ENCODE measurements around the gene PNMA8B.

The PNMA8B gene

GRCh38 chr19:46463516-46463915, 32.2 kb downstream of the PNMA8B start:
- H3K4me1 Mint-ChIP-seq (ENCODE audit: low read depth): peaks cover 11% of the 10 kb centered on the region
- no peak overlapping the region for H3K27ac Mint-ChIP-seq
- no peaks in the 10 kb centered on the region for H3K9me3 Mint-ChIP-seq
- no peak for DNase-seq
- H3K27me3 Mint-ChIP-seq: peaks cover 50% of the 10 kb centered on the region
- no peaks in the 10 kb centered on the region for H3K36me3 Mint-ChIP-seq (ENCODE audit: low read depth)
- H3K4me3 Mint-ChIP-seq: no peak overlapping the region

- Mint-ChIP-seq H3K9me3 (no peaks in the 10 kb centered on the region), H3K4me3 (no peak overlapping the region), H3K27me3 (peaks cover 45% of the 10 kb centered on the region), H3K27ac (no peak overlapping the region), H3K4me1 (ENCODE audit: low read depth) (peaks cover 4% of the 10 kb centered on the region), H3K36me3 (ENCODE audit: low read depth) (no peaks in the 10 kb centered on the region)
- DNase-seq: no peak
These were observed 34.1 kb downstream of the PNMA8B start for GRCh38 chr19:46461537-46461936.

GRCh38 chr19:46460981-46461380, 34.7 kb downstream of the PNMA8B start:
- DNase-seq: no peak
- Mint-ChIP-seq H3K36me3 (ENCODE audit: low read depth) (no peaks in the 10 kb centered on the region), H3K4me1 (ENCODE audit: low read depth) (no peaks in the 10 kb centered on the region), H3K9me3 (no peaks in the 10 kb centered on the region), H3K4me3 (no peak overlapping the region), H3K27me3 (peaks cover 45% of the 10 kb centered on the region), H3K27ac (no peak overlapping the region)

GRCh38 chr19:46460055-46460454, 35.6 kb downstream of the PNMA8B start:
- Mint-ChIP-seq H3K27me3 (peaks cover 42% of the 10 kb centered on the region), H3K4me1 (ENCODE audit: low read depth) (no peaks in the 10 kb centered on the region), H3K4me3 (no peak overlapping the region), H3K36me3 (ENCODE audit: low read depth) (no peaks in the 10 kb centered on the region), H3K9me3 (no peaks in the 10 kb centered on the region), H3K27ac (no peak overlapping the region)
- no peak for DNase-seq

GRCh38 chr19:46456930-46457329, 38.7 kb downstream of the PNMA8B start:
- no peak overlapping the region for H3K27ac Mint-ChIP-seq
- no peaks in the 10 kb centered on the region for H3K4me1 Mint-ChIP-seq (ENCODE audit: low read depth)
- H3K36me3 Mint-ChIP-seq (ENCODE audit: low read depth): no peaks in the 10 kb centered on the region
- H3K9me3 Mint-ChIP-seq: no peaks in the 10 kb centered on the region
- H3K4me3 Mint-ChIP-seq: no peak overlapping the region
- H3K27me3 Mint-ChIP-seq: peaks cover 44% of the 10 kb centered on the region
- DNase-seq: no peak

GRCh38 chr19:46454244-46454643, 41.4 kb downstream of the PNMA8B start:
- no peak overlapping the region for H3K4me3 Mint-ChIP-seq
- H3K36me3 Mint-ChIP-seq (ENCODE audit: low read depth): no peaks in the 10 kb centered on the region

GRCh38 chr19:46453661-46454060, 42.0 kb downstream of the PNMA8B start:
- no peak for DNase-seq
- Mint-ChIP-seq H3K36me3 (ENCODE audit: low read depth) (no peaks in the 10 kb centered on the region), H3K4me1 (ENCODE audit: low read depth) (no peaks in the 10 kb centered on the region), H3K27ac (no peak overlapping the region), H3K4me3 (no peak overlapping the region), H3K9me3 (peaks cover 8% of the 10 kb centered on the region), H3K27me3 (peaks cover 49% of the 10 kb centered on the region)

More at GRCh38 chr19:46454244-46454643, 41.4 kb downstream of the PNMA8B start:
- Mint-ChIP-seq H3K27me3 (peaks cover 51% of the 10 kb centered on the region), H3K27ac (no peak overlapping the region), H3K4me1 (ENCODE audit: low read depth) (no peaks in the 10 kb centered on the region), H3K9me3 (peaks cover 7% of the 10 kb centered on the region)
- DNase-seq: no peak

GRCh38 chr19:46452186-46452585, 43.5 kb downstream of the PNMA8B start:
- no peak for DNase-seq
- Mint-ChIP-seq H3K4me1 (ENCODE audit: low read depth) (no peaks in the 10 kb centered on the region), H3K4me3 (no peak overlapping the region), H3K27ac (no peak overlapping the region), H3K27me3 (peaks cover 51% of the 10 kb centered on the region), H3K36me3 (ENCODE audit: low read depth) (no peaks in the 10 kb centered on the region), H3K9me3 (peaks cover 8% of the 10 kb centered on the region)

- H3K4me3 Mint-ChIP-seq: no peak overlapping the region
- peaks cover 8% of the 10 kb centered on the region for H3K9me3 Mint-ChIP-seq
- H3K36me3 Mint-ChIP-seq (ENCODE audit: low read depth): no peaks in the 10 kb centered on the region
- DNase-seq: no peak
- peaks cover 50% of the 10 kb centered on the region for H3K27me3 Mint-ChIP-seq
- no peaks in the 10 kb centered on the region for H3K4me1 Mint-ChIP-seq (ENCODE audit: low read depth)
- no peak overlapping the region for H3K27ac Mint-ChIP-seq
These were observed 44.3 kb downstream of the PNMA8B start for GRCh38 chr19:46451352-46451751.

- no peak for DNase-seq
- Mint-ChIP-seq H3K36me3 (ENCODE audit: low read depth) (no peaks in the 10 kb centered on the region), H3K27ac (no peak overlapping the region), H3K4me3 (no peak overlapping the region), H3K4me1 (ENCODE audit: low read depth) (no peaks in the 10 kb centered on the region), H3K9me3 (peaks cover 8% of the 10 kb centered on the region), H3K27me3 (peaks cover 52% of the 10 kb centered on the region)
These were observed 44.9 kb downstream of the PNMA8B start for GRCh38 chr19:46450737-46451136.

- Mint-ChIP-seq H3K27ac (no peak overlapping the region), H3K4me1 (ENCODE audit: low read depth) (no peaks in the 10 kb centered on the region), H3K9me3 (peaks cover 8% of the 10 kb centered on the region), H3K36me3 (ENCODE audit: low read depth) (no peaks in the 10 kb centered on the region), H3K4me3 (no peak overlapping the region), H3K27me3 (peaks cover 46% of the 10 kb centered on the region)
- DNase-seq: no peak
These were observed 46.4 kb downstream of the PNMA8B start for GRCh38 chr19:46449228-46449627.

- DNase-seq: no peak
- H3K9me3 Mint-ChIP-seq: peaks cover 8% of the 10 kb centered on the region
- H3K4me3 Mint-ChIP-seq: no peak overlapping the region
- no peak overlapping the region for H3K27ac Mint-ChIP-seq
- no peaks in the 10 kb centered on the region for H3K4me1 Mint-ChIP-seq (ENCODE audit: low read depth)
- H3K27me3 Mint-ChIP-seq: peaks cover 45% of the 10 kb centered on the region
- H3K36me3 Mint-ChIP-seq (ENCODE audit: low read depth): no peaks in the 10 kb centered on the region
These were observed 47.1 kb downstream of the PNMA8B start for GRCh38 chr19:46448601-46449000.

- Mint-ChIP-seq H3K36me3 (ENCODE audit: low read depth) (no peaks in the 10 kb centered on the region), H3K27me3 (peaks cover 44% of the 10 kb centered on the region), H3K9me3 (peaks cover 8% of the 10 kb centered on the region), H3K27ac (no peak overlapping the region), H3K4me3 (no peak overlapping the region), H3K4me1 (ENCODE audit: low read depth) (peaks cover 2% of the 10 kb centered on the region)
- no peak for DNase-seq
These were observed 47.8 kb downstream of the PNMA8B start for GRCh38 chr19:46447824-46448223.

GRCh38 chr19:46447006-46447405, 48.7 kb downstream of the PNMA8B start:
- Mint-ChIP-seq H3K4me1 (ENCODE audit: low read depth) (peaks cover 2% of the 10 kb centered on the region), H3K36me3 (ENCODE audit: low read depth) (no peaks in the 10 kb centered on the region), H3K27ac (no peak overlapping the region), H3K9me3 (peaks cover 8% of the 10 kb centered on the region), H3K4me3 (no peak overlapping the region), H3K27me3 (peaks cover 39% of the 10 kb centered on the region)
- DNase-seq: no peak

GRCh38 chr19:46446021-46446420, 49.6 kb downstream of the PNMA8B start:
- Mint-ChIP-seq H3K27ac (no peak overlapping the region), H3K36me3 (ENCODE audit: low read depth) (no peaks in the 10 kb centered on the region), H3K9me3 (peaks cover 8% of the 10 kb centered on the region), H3K4me3 (no peak overlapping the region), H3K4me1 (ENCODE audit: low read depth) (peaks cover 2% of the 10 kb centered on the region), H3K27me3 (peaks cover 30% of the 10 kb centered on the region)
- no peak for DNase-seq

- H3K27ac Mint-ChIP-seq: no peak overlapping the region
- no peak overlapping the region for H3K4me3 Mint-ChIP-seq
- H3K9me3 Mint-ChIP-seq: no peaks in the 10 kb centered on the region
- peaks cover 2% of the 10 kb centered on the region for H3K4me1 Mint-ChIP-seq (ENCODE audit: low read depth)
- DNase-seq: no peak
- no peaks in the 10 kb centered on the region for H3K36me3 Mint-ChIP-seq (ENCODE audit: low read depth)
- H3K27me3 Mint-ChIP-seq: peaks cover 17% of the 10 kb centered on the region
These were observed 52.7 kb downstream of the PNMA8B start for GRCh38 chr19:46442808-46443450.
